Measurements from ENCODE around the gene NCKAP5. TPM values are rescaled to one million over a fixed set of nuclear protein-coding genes. Genes with fewer than 3 reads are reported as not detected.

NCKAP5 gene
- total and polyA plus RNA-seq, 7 donors: 0.03 to 1.2 (median 0.22) TPM

GRCh38 chr2:133092571-133092970 is 475.7 kb downstream of the NCKAP5 start:
- Histone ChIP-seq H3K4me1 (no peaks in the 10 kb centered on the region), H3K4me3 (no peak overlapping the region), H3K27me3 (ENCODE audit: insufficient read depth in 3 of 3, low read length in 2 of 3) (no peaks in the 10 kb centered on the region), H3K27ac (no peak overlapping the region), H3K36me3 (ENCODE audit: insufficient read depth in 1 of 2, low read depth in 1 of 2) (no peaks in the 10 kb centered on the region), H3K9me3 (no peaks in the 10 kb centered on the region)
- 84 to 88% (median 86%) methylated on average over 3 of the region's 3 CpGs for WGBS, 3 donors
- DNase-seq (no peak), ATAC-seq (no peak)
- intact Hi-C loops (cut with DNase I): no loop called here
- no peak for TF ChIP-seq CTCF (IDR thresholded peaks at IDR 0.05)

- ATAC-seq (no peak), DNase-seq (no peak)
- intact Hi-C loops (cut with DNase I): no loop called here
- Histone ChIP-seq H3K36me3 (ENCODE audit: insufficient read depth in 1 of 2, low read depth in 1 of 2) (no peaks in the 10 kb centered on the region), H3K4me1 (no peaks in the 10 kb centered on the region), H3K4me3 (no peak overlapping the region), H3K27ac (no peak overlapping the region), H3K27me3 (ENCODE audit: insufficient read depth in 3 of 3, low read length in 2 of 3) (no peaks in the 10 kb centered on the region), H3K9me3 (no peaks in the 10 kb centered on the region)
- 68 to 86% (median 82%) methylated on average over 2 of the region's 2 CpGs for WGBS, 3 donors
- no peak for TF ChIP-seq CTCF (IDR thresholded peaks at IDR 0.05)
These were observed 477.9 kb downstream of the NCKAP5 start for GRCh38 chr2:133090358-133090757.

GRCh38 chr2:133086176-133086575 is 482.1 kb downstream of the NCKAP5 start:
- no peak for ATAC-seq
- 87 to 91% (median 89%) methylated on average over 6 of the region's 6 CpGs for WGBS, 3 donors
- TF ChIP-seq CTCF (IDR thresholded peaks at IDR 0.05): no peak
- H3K27ac ChIP-seq: no peak overlapping the region
- no peak for DNase-seq
- no peaks in the 10 kb centered on the region for H3K4me1 ChIP-seq
- H3K27me3 ChIP-seq (ENCODE audit: insufficient read depth in 3 of 3, low read length in 2 of 3): no peaks in the 10 kb centered on the region
- H3K36me3 ChIP-seq (ENCODE audit: insufficient read depth in 1 of 2, low read depth in 1 of 2): no peaks in the 10 kb centered on the region
- no peak overlapping the region for H3K4me3 ChIP-seq
- no peaks in the 10 kb centered on the region for H3K9me3 ChIP-seq
- intact Hi-C loops (cut with DNase I): no loop called here

GRCh38 chr2:133085646-133086045 is 482.6 kb downstream of the NCKAP5 start:
- ATAC-seq: no peak
- H3K36me3 ChIP-seq (ENCODE audit: insufficient read depth in 1 of 2, low read depth in 1 of 2): no peaks in the 10 kb centered on the region
- no peak overlapping the region for H3K4me3 ChIP-seq
- intact Hi-C loops (cut with DNase I): no loop called here
- WGBS, 3 donors: 80 to 89% (median 87%) methylated on average over 2 of the region's 2 CpGs
- no peak for DNase-seq
- H3K4me1 ChIP-seq: no peaks in the 10 kb centered on the region
- TF ChIP-seq CTCF (IDR thresholded peaks at IDR 0.05): no peak
- H3K27ac ChIP-seq: no peak overlapping the region
- no peaks in the 10 kb centered on the region for H3K9me3 ChIP-seq
- H3K27me3 ChIP-seq (ENCODE audit: insufficient read depth in 3 of 3, low read length in 2 of 3): no peaks in the 10 kb centered on the region

GRCh38 chr2:133082034-133082433 is 486.2 kb downstream of the NCKAP5 start:
- H3K4me3 ChIP-seq: no peak overlapping the region
- no peaks in the 10 kb centered on the region for H3K36me3 ChIP-seq (ENCODE audit: insufficient read depth in 1 of 2, low read depth in 1 of 2)
- no peaks in the 10 kb centered on the region for H3K27me3 ChIP-seq (ENCODE audit: insufficient read depth in 3 of 3, low read length in 2 of 3)
- H3K27ac ChIP-seq: no peak overlapping the region
- ATAC-seq: no peak
- DNase-seq: no peak
- no peak for TF ChIP-seq CTCF (IDR thresholded peaks at IDR 0.05)
- no peaks in the 10 kb centered on the region for H3K4me1 ChIP-seq
- H3K9me3 ChIP-seq: no peaks in the 10 kb centered on the region
- 87 to 100% (median 91%) methylated on average over 1 of the region's 1 CpG for WGBS, 3 donors
- intact Hi-C loops (cut with DNase I): no loop called here
